T-cell (primary cell): ENCODE data around the gene BCR. TPM values are rescaled to one million over a fixed set of nuclear protein-coding genes. Genes with fewer than 3 reads are reported as not detected.

Source experiments
- ATAC-seq, 4 experiments: fragments of 200-7000 bp in 3 of 4; fragments of 150-1000 bp in 1 of 4; cut with Tn5 transposase; replicated peaks in 1 of 4; 1 replicate in 3 of 4; 2 replicates in 1 of 4; pipeline ENCODE4 v1.10.0; 2021; ENCODE audit warnings: moderate library complexity in 3 of 4, mild to moderate bottlenecking in 2 of 4, moderate number of reproducible peaks in 1 of 4
- CTCF ChIA-PET, 2 donors: fragments of 300-600 bp; sonication (Branson Sonifier 250); formaldehyde crosslinking; loops; one replicate each; lab custom pipeline; 2022; ENCODE audit warnings: antibody characterized with exemption in 2 of 2; lab: Charles Lee
- POLR2A ChIA-PET, 2 donors: fragments of 300-600 bp; sonication (Branson Sonifier 250); formaldehyde crosslinking; loops; one replicate each; lab custom pipeline; 2022; ENCODE audit warnings: antibody characterized with exemption in 2 of 2; lab: Charles Lee
- DNase-seq, 35 experiments: peaks; one replicate each; pipeline versions ENCODE4 v3.0.0 to v3.0.0-alpha.2; 2013 to 2023
- H3K27ac ChIP-seq: one replicate; pipeline ENCODE4 v1.5.1; 2013; ENCODE audit warnings: low read length
- H3K27me3 ChIP-seq, 2 experiments: replicated peaks in 1 of 2; 1 replicate in 1 of 2; 2 replicates in 1 of 2; pipeline versions ENCODE4 v1.6.1 to v1.7.0; 2013; ENCODE audit warnings: low read length in 1 of 2, mixed read lengths in 1 of 2; ENCODE audit not compliant: control insufficient read depth in 2 of 2, insufficient read depth in 2 of 2; ENCODE audit errors: extremely low read depth in 1 of 2
- H3K36me3 ChIP-seq, 2 donors: 1 replicate in 1 of 2; 2 replicates in 1 of 2; pipeline versions ENCODE4 v1.6.1 to v1.7.0; 2013; ENCODE audit warnings: low read length in 1 of 2; ENCODE audit not compliant: control insufficient read depth in 2 of 2, insufficient read depth in 1 of 2; ENCODE audit errors: extremely low read depth in 1 of 2
- H3K4me1 ChIP-seq, 2 experiments: 1 replicate in 1 of 2; 2 replicates in 1 of 2; pipeline versions ENCODE4 v1.6.1 to v1.7.0; 2013; ENCODE audit warnings: low read length in 2 of 2, mixed read lengths in 1 of 2; ENCODE audit not compliant: insufficient read depth in 2 of 2, control insufficient read depth in 1 of 2; ENCODE audit errors: extremely low read depth in 1 of 2
- H3K4me3 ChIP-seq, 2 donors: 1 replicate in 1 of 2; 2 replicates in 1 of 2; pipeline versions ENCODE4 v1.5.1 to v1.7.0; 2013; ENCODE audit warnings: mild to moderate bottlenecking in 2 of 2, low read length in 1 of 2, moderate library complexity in 1 of 2; ENCODE audit not compliant: control insufficient read depth in 1 of 2; ENCODE audit errors: extremely low read depth in 1 of 2
- H3K9me3 ChIP-seq: 2 replicates; pipeline ENCODE4 v1.7.0; 2013
- H3K27ac Mint-ChIP-seq, 2 donors: one replicate each; pipeline ENCODE4 v1.8.0; 2020 to 2021; ENCODE audit warnings: mild to moderate bottlenecking in 2 of 2, mixed read lengths in 2 of 2
- H3K27me3 Mint-ChIP-seq, 2 donors: one replicate each; pipeline ENCODE4 v1.8.0; 2021 to 2022; ENCODE audit warnings: mixed read lengths in 2 of 2
- H3K36me3 Mint-ChIP-seq: one replicate; pipeline ENCODE4 v1.8.0; 2021; ENCODE audit warnings: mixed read lengths
- H3K4me1 Mint-ChIP-seq, 3 donors: one replicate each; pipeline ENCODE4 v1.8.0; 2020 to 2022; ENCODE audit warnings: mixed read lengths in 3 of 3, mild to moderate bottlenecking in 1 of 3
- H3K4me3 Mint-ChIP-seq, 3 donors: one replicate each; pipeline ENCODE4 v1.8.0; 2020 to 2022; ENCODE audit warnings: mild to moderate bottlenecking in 3 of 3, mixed read lengths in 3 of 3, moderate library complexity in 3 of 3
- H3K9me3 Mint-ChIP-seq, 3 donors: one replicate each; pipeline ENCODE4 v1.8.0; 2020 to 2022; ENCODE audit warnings: mixed read lengths in 3 of 3
- WGBS: methylation state at CpG from one replicate; pipeline ENCODE4 v1.1.5; 2013; ENCODE audit warnings: missing lambda C conversion rate; ENCODE audit not compliant: insufficient coverage; 5-methylcytosine and 5-hydroxymethylcytosine counted together
- total RNA-seq, 35 experiments: library from RNA in 6 of 35; stranded (reverse) in 6 of 35; fragments of 120-200 nt in 1 of 35; gene quantifications; one replicate each; pipeline versions ENCODE4 v1.2.1 to v1.2.4 and lab custom pipeline; 2013 to 2026

Gene BCR
- total RNA-seq, 5 donors from 2014 or later (not counting 1 experiment from before 2014, with no cell fraction given) = 74.6 to 103 (median 85.5) TPM

- Histone ChIP-seq H3K9me3 (no peaks in the 10 kb centered on the region), H3K27me3 (no peaks in the 10 kb centered on the region), H3K27ac (no peak overlapping the region), H3K4me1 (no peaks in the 10 kb centered on the region), H3K36me3 (peaks cover 38 to 79% of the 10 kb centered on the region in 2 donors), H3K4me3 (no peak overlapping the region)
- DNase-seq = no peak
- H3K4me1 Mint-ChIP-seq = no peaks in the 10 kb centered on the region
- ATAC-seq = no peak
- peaks cover 41% of the 10 kb centered on the region for H3K36me3 Mint-ChIP-seq
- no peaks in the 10 kb centered on the region for H3K27me3 Mint-ChIP-seq
- no peak overlapping the region for H3K27ac Mint-ChIP-seq
- POLR2A ChIA-PET = no interaction called here
- no peak overlapping the region for H3K4me3 Mint-ChIP-seq
- 98% methylated on average over 20 of the region's 21 CpGs for WGBS
- CTCF ChIA-PET = no interaction called here
- no peaks in the 10 kb centered on the region for H3K9me3 Mint-ChIP-seq
Observed at GRCh38 chr22:23287136-23288095, 107.1 kb downstream of the BCR start.

- no peak overlapping the region for H3K4me3 ChIP-seq
- H3K27me3 ChIP-seq = no peaks in the 10 kb centered on the region
- H3K4me1 ChIP-seq = no peaks in the 10 kb centered on the region
- 95% methylated on average over 13 of the region's 17 CpGs for WGBS
- no peaks in the 10 kb centered on the region for H3K9me3 ChIP-seq
- no peak overlapping the region for H3K27ac ChIP-seq
- no peak overlapping the region for H3K27ac Mint-ChIP-seq
- H3K36me3 ChIP-seq = peaks cover 39 to 84% of the 10 kb centered on the region in 2 donors
- H3K4me1 Mint-ChIP-seq = no peaks in the 10 kb centered on the region
- ChIA-PET CTCF (no interaction called here), POLR2A (no interaction called here)
- H3K9me3 Mint-ChIP-seq = no peaks in the 10 kb centered on the region
- ATAC-seq = no peak
- no peaks in the 10 kb centered on the region for H3K27me3 Mint-ChIP-seq
- no peak for DNase-seq
- peaks cover 51% of the 10 kb centered on the region for H3K36me3 Mint-ChIP-seq
- no peak overlapping the region for H3K4me3 Mint-ChIP-seq
Observed at GRCh38 chr22:23288301-23289129, 108.2 kb downstream of the BCR start.

GRCh38 chr22:23289130-23289503, 108.8 kb downstream of the BCR start:
- WGBS = 95% methylated on average over 4 of the region's 5 CpGs
- no peaks in the 10 kb centered on the region for H3K4me1 ChIP-seq
- H3K27ac ChIP-seq = no peak overlapping the region
- no peaks in the 10 kb centered on the region for H3K4me1 Mint-ChIP-seq
- ChIA-PET POLR2A (interaction anchor here in 1 of 2 donors (0.6 kb wide), 1 partner anchor 145 kb away, joined by 3 read pairs; no protein-coding TSS in a partner anchor), CTCF (interaction anchor here in 1 of 2 donors (2.0 kb wide), 1 partner anchor 111 kb away, joined by 8 read pairs; no protein-coding TSS in a partner anchor)
- no peaks in the 10 kb centered on the region for H3K9me3 Mint-ChIP-seq
- H3K36me3 Mint-ChIP-seq = peaks cover 56% of the 10 kb centered on the region
- no peaks in the 10 kb centered on the region for H3K27me3 Mint-ChIP-seq
- no peak overlapping the region for H3K27ac Mint-ChIP-seq
- no peak overlapping the region for H3K4me3 ChIP-seq
- no peaks in the 10 kb centered on the region for H3K9me3 ChIP-seq
- ATAC-seq (no peak), DNase-seq (no peak)
- H3K27me3 ChIP-seq = no peaks in the 10 kb centered on the region
- H3K36me3 ChIP-seq = peaks cover 39 to 85% of the 10 kb centered on the region in 2 donors
- H3K4me3 Mint-ChIP-seq = no peak overlapping the region

GRCh38 chr22:23289851-23290724, 109.8 kb downstream of the BCR start:
- Mint-ChIP-seq H3K4me1 (no peaks in the 10 kb centered on the region), H3K27me3 (no peaks in the 10 kb centered on the region), H3K27ac (no peak overlapping the region), H3K9me3 (no peaks in the 10 kb centered on the region), H3K36me3 (peaks cover 59% of the 10 kb centered on the region), H3K4me3 (peak overlapping the region in 1 of 3 donors; percentile 21)
- ATAC-seq = peak; percentile 42 to 70 (median 59)
- ChIA-PET POLR2A (interaction anchor here in 1 of 2 donors (0.6 kb wide), 1 partner anchor 146 kb away, joined by 3 read pairs; no protein-coding TSS in a partner anchor), CTCF (interaction anchor here in 1 of 2 donors (1.0 to 2.0 kb wide), 4 partner anchors 11 to 117 kb away, joined by 3 to 8 read pairs (median 3); no protein-coding TSS in a partner anchor)
- H3K4me3 ChIP-seq = no peak overlapping the region
- no peak overlapping the region for H3K27ac ChIP-seq
- WGBS = 83% methylated on average over 17 of the region's 18 CpGs
- no peaks in the 10 kb centered on the region for H3K4me1 ChIP-seq
- H3K36me3 ChIP-seq = peaks cover 34 to 85% of the 10 kb centered on the region in 2 donors
- no peaks in the 10 kb centered on the region for H3K9me3 ChIP-seq
- DNase-seq = peak in 32 of 35 experiments; percentile 12 to 73 (median 48)
- no peaks in the 10 kb centered on the region for H3K27me3 ChIP-seq

GRCh38 chr22:23291806-23292452, 111.6 kb downstream of the BCR start:
- Mint-ChIP-seq H3K36me3 (peaks cover 52% of the 10 kb centered on the region), H3K27me3 (no peaks in the 10 kb centered on the region), H3K4me1 (no peaks in the 10 kb centered on the region), H3K4me3 (no peak overlapping the region), H3K9me3 (no peaks in the 10 kb centered on the region), H3K27ac (no peak overlapping the region)
- ATAC-seq (no peak), DNase-seq (no peak)
- no peaks in the 10 kb centered on the region for H3K9me3 ChIP-seq
- H3K4me3 ChIP-seq = no peak overlapping the region
- H3K4me1 ChIP-seq = no peaks in the 10 kb centered on the region
- H3K27me3 ChIP-seq = no peaks in the 10 kb centered on the region
- POLR2A ChIA-PET = interaction anchor here in 1 of 2 donors (0.5 kb wide), 1 partner anchor 309 kb away, joined by 3 read pairs; no protein-coding TSS in a partner anchor
- H3K36me3 ChIP-seq = peaks cover 26 to 86% of the 10 kb centered on the region in 2 donors
- H3K27ac ChIP-seq = no peak overlapping the region
- WGBS = 72% methylated on average over 4 of the region's 13 CpGs
- CTCF ChIA-PET = no interaction called here
